HepG2 (cell line): ENCODE results near the gene ANKDD1A. TPM values are rescaled to one million over a fixed set of nuclear protein-coding genes. Genes with fewer than 3 reads are reported as not detected.
A peak's percentile ranks its signal among the peaks of the same experiment; 100 is the strongest.

ENCODE experiments used
- ATM ChIP-seq: fragments of 450-650 bp; IDR thresholded peaks from 2 replicates; pipeline ENCODE4 v1.7.1; 2017; ENCODE audit warnings: mild to moderate bottlenecking, borderline replicate concordance
- CC2D1A ChIP-seq: sonication (generic); formaldehyde crosslinking; IDR thresholded peaks from 2 replicates; pipeline ENCODE4 v1.8.1; 2023; ENCODE audit warnings: mild to moderate bottlenecking, missing genetic modification reagents
- DNMT3B ChIP-seq: conservative IDR thresholded peaks from 2 replicates; pipeline ENCODE4 v1.6.1; 2016; ENCODE audit warnings: missing biosample characterization, control low read depth
- ETV5 ChIP-seq: IDR thresholded peaks from 2 replicates; pipeline ENCODE4 v1.6.1; 2018; ENCODE audit warnings: missing biosample characterization, missing genetic modification reagents, inconsistent platforms, borderline replicate concordance
- HOXA3 ChIP-seq: sonication (generic); formaldehyde crosslinking; IDR thresholded peaks from 2 replicates; pipeline ENCODE4 v1.5.0; 2020; ENCODE audit warnings: missing genetic modification reagents
- RXRB ChIP-seq: IDR thresholded peaks from 2 replicates; pipeline ENCODE4 v1.6.1; 2016; ENCODE audit warnings: borderline replicate concordance, missing genetic modification reagents, missing compliant biosample characterization
- SKI ChIP-seq: fragments of 450-650 bp; IDR thresholded peaks from one replicate; pipeline ENCODE4 v1.6.1; 2018; ENCODE audit warnings: mild to moderate bottlenecking; ENCODE audit not compliant: partially characterized antibody
- SOX5 ChIP-seq: IDR thresholded peaks from 2 replicates; pipeline ENCODE4 v1.6.1; 2016; ENCODE audit warnings: borderline replicate concordance
- SOX6 ChIP-seq, 2 experiments: fragments of 450-650 bp in 1 of 2; sonication (generic) in 1 of 2; formaldehyde crosslinking in 1 of 2; IDR thresholded peaks; 2 replicates each; pipeline versions ENCODE4 v1.4.0 to v1.6.1; 2017 to 2020; ENCODE audit warnings: antibody characterized with exemption in 1 of 2, mild to moderate bottlenecking in 1 of 2, missing genetic modification reagents in 1 of 2
- XRCC5 ChIP-seq: fragments of 200-400 bp; formaldehyde crosslinking; optimal IDR thresholded peaks from 2 replicates; pipeline ENCODE3; 2017; ENCODE audit warnings: mild to moderate bottlenecking, low read length
- ZNF33B ChIP-seq: sonication (generic); formaldehyde crosslinking; IDR thresholded peaks from 2 replicates; pipeline ENCODE4 v1.5.1; 2020; ENCODE audit warnings: mild to moderate bottlenecking, missing genetic modification reagents
- ZNF720 ChIP-seq: sonication (generic); formaldehyde crosslinking; IDR thresholded peaks from 2 replicates; pipeline ENCODE4 v1.4.0; 2020; ENCODE audit warnings: missing genetic modification reagents
- ZNF737 ChIP-seq: sonication (generic); formaldehyde crosslinking; IDR thresholded peaks from 2 replicates; pipeline ENCODE4 v1.5.0; 2020; ENCODE audit warnings: missing genetic modification reagents, mild to moderate bottlenecking, borderline replicate concordance
- ZNF747 ChIP-seq: sonication (generic); formaldehyde crosslinking; IDR thresholded peaks from 2 replicates; pipeline ENCODE4 v1.8.1; 2023; ENCODE audit warnings: missing genetic modification reagents, mild to moderate bottlenecking, borderline replicate concordance
- polyA plus RNA-seq, 8 experiments: library from polyadenylated mRNA; depleted of rRNA in 3 of 8; stranded (reverse) in 7 of 8; unstranded in 1 of 8; fragments of >200 nt; fragmentation: Illumina TruSeq in 4 of 8; extraction: Trizol in 4 of 8; gene quantifications; 2 replicates each; pipeline versions ENCODE4 v1.2.1 to v1.2.3, GENCODE V29; 2011 to 2016; ENCODE audit warnings: low read depth in 4 of 8, missing spikeins in 1 of 8, mixed read lengths in 1 of 8; ENCODE audit not compliant: insufficient read depth in 1 of 8
- total RNA-seq, 5 experiments: library from RNA; depleted of rRNA; stranded (reverse); fragments of >200 nt; fragmentation: Illumina TruSeq; extraction: Trizol; gene quantifications; 2 replicates each; pipeline ENCODE4 v1.2.3, GENCODE V29; 2016; ENCODE audit warnings: low read depth in 1 of 5
- TF ChIP-seq, protein P1 (sequence below): sonication (generic); formaldehyde crosslinking; IDR thresholded peaks from 2 replicates; pipeline ENCODE4 v1.4.0; 2020; ENCODE audit warnings: missing genetic modification reagents, borderline replicate concordance
- TF ChIP-seq, protein P2 (sequence below): sonication (generic); formaldehyde crosslinking; IDR thresholded peaks from 2 replicates; pipeline ENCODE4 v1.4.0; 2020; ENCODE audit warnings: mild to moderate bottlenecking, missing genetic modification reagents
- TF ChIP-seq, protein P3 (sequence below): sonication (generic); formaldehyde crosslinking; IDR thresholded peaks from 2 replicates; pipeline ENCODE4 v1.8.0; 2022; ENCODE audit warnings: missing genetic modification reagents, mild to moderate bottlenecking, moderate library complexity, borderline replicate concordance
- TF ChIP-seq, protein P4 (sequence below): IDR thresholded peaks from 2 replicates; pipeline ENCODE4 v1.6.1; 2016; ENCODE audit warnings: missing compliant biosample characterization, missing genetic modification reagents, borderline replicate concordance
- TF ChIP-seq, protein P5 (sequence below): IDR thresholded peaks from 2 replicates; pipeline ENCODE4 v1.6.1; 2018; ENCODE audit warnings: missing genetic modification reagents, mild to moderate bottlenecking, missing compliant biosample characterization

Gene ANKDD1A
- total and polyA plus RNA-seq, 2 of the 13 experiments (the other 11 are each of a cell fraction or from before 2014, with no cell fraction given), result 0.11 to 0.48 TPM

DNA sequence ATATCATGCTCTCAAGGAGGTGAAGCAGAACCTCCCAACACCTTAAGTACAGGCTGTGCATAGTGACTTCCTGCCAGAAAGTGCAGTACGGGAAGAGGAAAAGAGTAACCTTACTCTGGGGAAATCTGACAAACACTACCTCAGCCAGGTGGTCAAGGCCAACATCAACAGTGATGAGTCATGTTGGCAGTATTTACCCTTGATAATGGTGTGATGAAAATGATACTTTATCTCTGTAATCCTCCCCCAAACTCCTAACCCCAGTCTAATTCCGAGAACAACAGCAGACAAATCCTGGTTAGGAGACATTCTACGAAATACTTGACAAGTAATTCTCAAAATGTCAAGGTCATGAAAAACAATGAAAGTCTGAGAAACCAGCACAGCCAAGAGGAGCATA lies 26.5 kb downstream of the ANKDD1A start (continued):
- TF ChIP-seq, protein P1, sequence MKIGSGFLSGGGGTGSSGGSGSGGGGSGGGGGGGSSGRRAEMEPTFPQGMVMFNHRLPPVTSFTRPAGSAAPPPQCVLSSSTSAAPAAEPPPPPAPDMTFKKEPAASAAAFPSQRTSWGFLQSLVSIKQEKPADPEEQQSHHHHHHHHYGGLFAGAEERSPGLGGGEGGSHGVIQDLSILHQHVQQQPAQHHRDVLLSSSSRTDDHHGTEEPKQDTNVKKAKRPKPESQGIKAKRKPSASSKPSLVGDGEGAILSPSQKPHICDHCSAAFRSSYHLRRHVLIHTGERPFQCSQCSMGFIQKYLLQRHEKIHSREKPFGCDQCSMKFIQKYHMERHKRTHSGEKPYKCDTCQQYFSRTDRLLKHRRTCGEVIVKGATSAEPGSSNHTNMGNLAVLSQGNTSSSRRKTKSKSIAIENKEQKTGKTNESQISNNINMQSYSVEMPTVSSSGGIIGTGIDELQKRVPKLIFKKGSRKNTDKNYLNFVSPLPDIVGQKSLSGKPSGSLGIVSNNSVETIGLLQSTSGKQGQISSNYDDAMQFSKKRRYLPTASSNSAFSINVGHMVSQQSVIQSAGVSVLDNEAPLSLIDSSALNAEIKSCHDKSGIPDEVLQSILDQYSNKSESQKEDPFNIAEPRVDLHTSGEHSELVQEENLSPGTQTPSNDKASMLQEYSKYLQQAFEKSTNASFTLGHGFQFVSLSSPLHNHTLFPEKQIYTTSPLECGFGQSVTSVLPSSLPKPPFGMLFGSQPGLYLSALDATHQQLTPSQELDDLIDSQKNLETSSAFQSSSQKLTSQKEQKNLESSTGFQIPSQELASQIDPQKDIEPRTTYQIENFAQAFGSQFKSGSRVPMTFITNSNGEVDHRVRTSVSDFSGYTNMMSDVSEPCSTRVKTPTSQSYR, result no peak
- TF ChIP-seq ZNF747 (CRISPR knock-in tag) (no peak), ZNF33B (CRISPR knock-in tag) (no peak), SOX5 (CRISPR knock-in tag) (peak; percentile 45; the same call in 1 of the 2 replicates), ATM (no peak), XRCC5 (no peak), SKI (peak; percentile 78), ZNF737 (CRISPR knock-in tag) (no peak), RXRB (peak; percentile 78), ZNF720 (no peak), DNMT3B (no peak), ETV5 (CRISPR knock-in tag) (peak; percentile 23; the same call in 1 of the 2 replicates), SOX6 (IDR thresholded peaks at IDR 0.05) (no peak), SOX6 (CRISPR knock-in tag; IDR thresholded peaks at IDR 0.05) (peak; percentile 56; the same call in 1 of the 2 replicates), CC2D1A (no peak), HOXA3 (no peak)
- TF ChIP-seq, protein P2, sequence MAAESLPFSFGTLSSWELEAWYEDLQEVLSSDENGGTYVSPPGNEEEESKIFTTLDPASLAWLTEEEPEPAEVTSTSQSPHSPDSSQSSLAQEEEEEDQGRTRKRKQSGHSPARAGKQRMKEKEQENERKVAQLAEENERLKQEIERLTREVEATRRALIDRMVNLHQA (CRISPR knock-in tag), result no peak
- TF ChIP-seq, protein P3, sequence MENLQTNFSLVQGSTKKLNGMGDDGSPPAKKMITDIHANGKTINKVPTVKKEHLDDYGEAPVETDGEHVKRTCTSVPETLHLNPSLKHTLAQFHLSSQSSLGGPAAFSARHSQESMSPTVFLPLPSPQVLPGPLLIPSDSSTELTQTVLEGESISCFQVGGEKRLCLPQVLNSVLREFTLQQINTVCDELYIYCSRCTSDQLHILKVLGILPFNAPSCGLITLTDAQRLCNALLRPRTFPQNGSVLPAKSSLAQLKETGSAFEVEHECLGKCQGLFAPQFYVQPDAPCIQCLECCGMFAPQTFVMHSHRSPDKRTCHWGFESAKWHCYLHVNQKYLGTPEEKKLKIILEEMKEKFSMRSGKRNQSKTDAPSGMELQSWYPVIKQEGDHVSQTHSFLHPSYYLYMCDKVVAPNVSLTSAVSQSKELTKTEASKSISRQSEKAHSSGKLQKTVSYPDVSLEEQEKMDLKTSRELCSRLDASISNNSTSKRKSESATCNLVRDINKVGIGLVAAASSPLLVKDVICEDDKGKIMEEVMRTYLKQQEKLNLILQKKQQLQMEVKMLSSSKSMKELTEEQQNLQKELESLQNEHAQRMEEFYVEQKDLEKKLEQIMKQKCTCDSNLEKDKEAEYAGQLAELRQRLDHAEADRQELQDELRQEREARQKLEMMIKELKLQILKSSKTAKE (CRISPR knock-in tag), result peak; percentile 21; the same call in 1 of the 2 replicates
- TF ChIP-seq, protein P4, sequence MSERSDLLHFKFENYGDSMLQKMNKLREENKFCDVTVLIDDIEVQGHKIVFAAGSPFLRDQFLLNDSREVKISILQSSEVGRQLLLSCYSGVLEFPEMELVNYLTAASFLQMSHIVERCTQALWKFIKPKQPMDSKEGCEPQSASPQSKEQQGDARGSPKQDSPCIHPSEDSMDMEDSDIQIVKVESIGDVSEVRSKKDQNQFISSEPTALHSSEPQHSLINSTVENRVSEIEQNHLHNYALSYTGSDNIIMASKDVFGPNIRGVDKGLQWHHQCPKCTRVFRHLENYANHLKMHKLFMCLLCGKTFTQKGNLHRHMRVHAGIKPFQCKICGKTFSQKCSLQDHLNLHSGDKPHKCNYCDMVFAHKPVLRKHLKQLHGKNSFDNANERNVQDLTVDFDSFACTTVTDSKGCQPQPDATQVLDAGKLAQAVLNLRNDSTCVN, result no peak
- TF ChIP-seq, protein P5, sequence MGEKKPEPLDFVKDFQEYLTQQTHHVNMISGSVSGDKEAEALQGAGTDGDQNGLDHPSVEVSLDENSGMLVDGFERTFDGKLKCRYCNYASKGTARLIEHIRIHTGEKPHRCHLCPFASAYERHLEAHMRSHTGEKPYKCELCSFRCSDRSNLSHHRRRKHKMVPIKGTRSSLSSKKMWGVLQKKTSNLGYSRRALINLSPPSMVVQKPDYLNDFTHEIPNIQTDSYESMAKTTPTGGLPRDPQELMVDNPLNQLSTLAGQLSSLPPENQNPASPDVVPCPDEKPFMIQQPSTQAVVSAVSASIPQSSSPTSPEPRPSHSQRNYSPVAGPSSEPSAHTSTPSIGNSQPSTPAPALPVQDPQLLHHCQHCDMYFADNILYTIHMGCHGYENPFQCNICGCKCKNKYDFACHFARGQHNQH, result 0 out of 2 replicates have a peak, but pooled peaks have one; percentile 35
